RWPE2 (cell line): ENCODE data around the gene DHX9.
A peak's percentile ranks its signal among the peaks of the same experiment; 100 is the strongest.
"Not testable (repeated sequence)": the region's sequence is repeated elsewhere in the genome, so short reads cannot be mapped to it uniquely, and the experiment has no call there.

Experiments used
- ATAC-seq: fragments of 200-7000 bp; cut with Tn5 transposase; 3 replicates; pipeline ENCODE4 v1.9.1; 2021; ENCODE audit warnings: low read depth
- DNase-seq: peaks from one replicate; pipeline ENCODE4 v3.0.0-alpha.2; 2020; ENCODE audit warnings: low spot score
- H3K27ac ChIP-seq: fragments of 450-650 bp; 2 replicates; pipeline ENCODE4 v1.5.1; 2017; ENCODE audit warnings: mild to moderate bottlenecking; ENCODE audit not compliant: poor library complexity, severe bottlenecking
- H3K27me3 ChIP-seq: fragments of 250-450 bp; sonication (Bioruptor Pico); 2 replicates; pipeline ENCODE4 v1.5.1; 2021; ENCODE audit warnings: mild to moderate bottlenecking, moderate library complexity; ENCODE audit not compliant: insufficient read depth, poor library complexity, severe bottlenecking
- H3K36me3 ChIP-seq: fragments of 250-450 bp; sonication (Bioruptor Pico); 2 replicates; pipeline ENCODE4 v1.5.1; 2020; ENCODE audit warnings: low read depth, mild to moderate bottlenecking, moderate library complexity
- H3K4me1 ChIP-seq: fragments of 250-450 bp; sonication (Bioruptor Pico); 2 replicates; pipeline ENCODE4 v1.5.1; 2021; ENCODE audit warnings: mild to moderate bottlenecking, moderate library complexity; ENCODE audit not compliant: insufficient read depth, poor library complexity, severe bottlenecking
- H3K4me3 ChIP-seq: fragments of 250-450 bp; sonication (Bioruptor Pico); 2 replicates; pipeline ENCODE4 v1.5.1; 2021; ENCODE audit warnings: mild to moderate bottlenecking, moderate library complexity; ENCODE audit not compliant: severe bottlenecking
- H3K9me3 ChIP-seq: fragments of 250-450 bp; sonication (Bioruptor Pico); 2 replicates; pipeline ENCODE4 v1.5.1; 2021; ENCODE audit warnings: mild to moderate bottlenecking, moderate library complexity; ENCODE audit not compliant: severe bottlenecking
- TF ChIP-seq, protein P1 (sequence below): fragments of 450-650 bp; IDR thresholded peaks from one replicate; pipeline ENCODE4 v1.5.1; 2017; ENCODE audit warnings: mild to moderate bottlenecking, moderate library complexity; ENCODE audit not compliant: poor library complexity, severe bottlenecking

The DHX9 gene

DNA sequence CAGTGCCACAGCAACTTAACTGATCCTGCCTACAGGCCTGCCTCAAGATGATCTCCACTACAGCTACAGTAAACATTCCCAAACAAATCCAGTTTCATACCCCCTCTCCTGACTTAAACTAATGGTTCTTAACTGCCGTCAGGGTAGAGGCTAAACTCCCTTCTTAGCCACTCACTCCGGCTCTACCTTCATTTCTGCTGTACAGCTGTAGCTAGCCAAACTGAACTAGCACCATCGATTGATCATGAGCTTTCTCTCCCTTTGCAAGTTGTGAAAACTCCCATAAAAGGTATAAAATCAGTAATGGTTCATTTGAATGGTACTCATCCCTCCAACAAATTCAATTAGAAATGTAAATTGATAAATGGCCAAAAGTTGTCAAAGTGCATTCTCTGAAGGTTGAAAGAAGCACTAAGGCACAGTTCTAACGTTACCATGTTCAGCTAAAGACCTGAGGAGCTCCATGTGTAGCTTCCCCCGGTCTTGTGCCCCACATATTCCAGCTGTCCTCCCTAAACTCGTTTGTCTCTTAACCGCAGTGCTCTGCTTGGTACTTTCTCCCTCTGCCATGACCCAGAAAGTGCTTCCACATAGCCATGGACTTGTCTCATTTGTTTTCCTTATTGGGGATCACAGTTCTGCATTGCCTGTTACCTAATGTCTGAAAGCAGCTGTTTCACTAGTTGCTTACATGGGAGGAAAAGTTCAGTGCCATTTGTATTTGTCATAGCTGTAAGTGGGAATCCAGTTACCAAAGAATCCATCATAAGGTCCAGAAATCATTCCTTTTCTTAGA is 49.8 kb downstream of the DHX9 start:
- Histone ChIP-seq H3K27ac (no peak overlapping the region), H3K36me3 (peaks cover 42% of the 10 kb centered on the region)
- peak; percentile 15; the same call in 2 of the 3 replicates for ATAC-seq

GRCh38 chr1:182889997-182890396 is 50.9 kb downstream of the DHX9 start:
- TF ChIP-seq, protein P1, sequence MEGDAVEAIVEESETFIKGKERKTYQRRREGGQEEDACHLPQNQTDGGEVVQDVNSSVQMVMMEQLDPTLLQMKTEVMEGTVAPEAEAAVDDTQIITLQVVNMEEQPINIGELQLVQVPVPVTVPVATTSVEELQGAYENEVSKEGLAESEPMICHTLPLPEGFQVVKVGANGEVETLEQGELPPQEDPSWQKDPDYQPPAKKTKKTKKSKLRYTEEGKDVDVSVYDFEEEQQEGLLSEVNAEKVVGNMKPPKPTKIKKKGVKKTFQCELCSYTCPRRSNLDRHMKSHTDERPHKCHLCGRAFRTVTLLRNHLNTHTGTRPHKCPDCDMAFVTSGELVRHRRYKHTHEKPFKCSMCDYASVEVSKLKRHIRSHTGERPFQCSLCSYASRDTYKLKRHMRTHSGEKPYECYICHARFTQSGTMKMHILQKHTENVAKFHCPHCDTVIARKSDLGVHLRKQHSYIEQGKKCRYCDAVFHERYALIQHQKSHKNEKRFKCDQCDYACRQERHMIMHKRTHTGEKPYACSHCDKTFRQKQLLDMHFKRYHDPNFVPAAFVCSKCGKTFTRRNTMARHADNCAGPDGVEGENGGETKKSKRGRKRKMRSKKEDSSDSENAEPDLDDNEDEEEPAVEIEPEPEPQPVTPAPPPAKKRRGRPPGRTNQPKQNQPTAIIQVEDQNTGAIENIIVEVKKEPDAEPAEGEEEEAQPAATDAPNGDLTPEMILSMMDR: no peak
- Histone ChIP-seq H3K4me1 (no peaks in the 10 kb centered on the region), H3K9me3 (no peaks in the 10 kb centered on the region), H3K27ac (no peak overlapping the region), H3K27me3 (no peaks in the 10 kb centered on the region), H3K36me3 (peaks cover 31% of the 10 kb centered on the region), H3K4me3 (no peak overlapping the region)
- DNase-seq (no peak), ATAC-seq (0 out of 3 replicates have a peak, but pooled peaks have one; percentile 8)

More for the DNA sequence above, 49.8 kb downstream of the DHX9 start:
- no peaks in the 10 kb centered on the region for H3K27me3 ChIP-seq
- DNase-seq: no peak
- H3K9me3 ChIP-seq: no peaks in the 10 kb centered on the region
- no peak overlapping the region for H3K4me3 ChIP-seq
- TF ChIP-seq, protein P1: no peak
- H3K4me1 ChIP-seq: no peaks in the 10 kb centered on the region

GRCh38 chr1:182890927-182891610 is 51.9 kb downstream of the DHX9 start:
- no peak overlapping the region for H3K27ac ChIP-seq
- H3K36me3 ChIP-seq: peaks cover 21% of the 10 kb centered on the region
- TF ChIP-seq, protein P1: no peak
- DNase-seq (no peak), ATAC-seq (no peak)
- no peaks in the 10 kb centered on the region for H3K9me3 ChIP-seq
- no peaks in the 10 kb centered on the region for H3K4me1 ChIP-seq
- no peaks in the 10 kb centered on the region for H3K27me3 ChIP-seq
- no peak overlapping the region for H3K4me3 ChIP-seq

GRCh38 chr1:182897696-182898095 is 58.5 kb downstream of the DHX9 start:
- no peak for ATAC-seq
- Histone ChIP-seq H3K27ac (no peak overlapping the region), H3K9me3 (no peaks in the 10 kb centered on the region), H3K4me3 (no peak overlapping the region), H3K4me1 (no peaks in the 10 kb centered on the region), H3K27me3 (no peaks in the 10 kb centered on the region), H3K36me3 (no peaks in the 10 kb centered on the region)
- TF ChIP-seq, protein P1: no peak
- no peak for DNase-seq

DNA sequence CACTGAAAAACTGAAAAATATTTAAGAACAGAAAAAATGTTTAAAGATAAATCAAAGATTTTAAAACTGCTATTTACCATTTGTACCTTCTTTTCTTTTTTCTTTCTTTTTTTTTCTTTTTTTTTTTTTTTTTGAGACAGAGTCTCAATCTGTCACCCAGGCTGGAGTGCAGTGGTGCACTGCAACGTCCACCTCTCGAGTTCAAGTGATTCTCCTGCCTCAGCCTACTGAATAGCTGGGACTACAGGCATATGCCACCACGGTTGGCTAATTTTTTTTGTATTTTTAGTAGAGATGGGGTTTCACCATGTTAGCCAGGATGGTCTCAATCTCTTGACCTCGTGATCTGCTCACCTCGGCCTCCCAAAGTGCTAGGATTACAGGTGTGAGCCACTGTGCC is 62.8 kb downstream of the DHX9 start:
- H3K36me3 ChIP-seq, H3K27me3 ChIP-seq, DNase-seq, ATAC-seq, H3K4me3 ChIP-seq, H3K9me3 ChIP-seq, H3K27ac ChIP-seq, H3K4me1 ChIP-seq: not testable (repeated sequence)
